HUES64 (cell line): ENCODE data around the gene PBX3.

ENCODE experiments used
- H3K27ac ChIP-seq: 2 replicates; pipeline ENCODE4 v1.7.0; 2013; ENCODE audit warnings: low read depth, low read length, inconsistent platforms
- H3K27me3 ChIP-seq: 2 replicates; pipeline ENCODE4 v1.6.1; 2013; ENCODE audit warnings: mild to moderate bottlenecking, low read length; ENCODE audit not compliant: insufficient read depth
- H3K36me3 ChIP-seq: 2 replicates; pipeline ENCODE4 v1.6.1; 2013; ENCODE audit warnings: mild to moderate bottlenecking, low read length; ENCODE audit not compliant: insufficient read depth
- H3K4me1 ChIP-seq: 2 replicates; pipeline ENCODE4 v1.6.1; 2013; ENCODE audit warnings: mild to moderate bottlenecking, low read length, moderate library complexity; ENCODE audit not compliant: insufficient read depth
- H3K4me3 ChIP-seq: 2 replicates; pipeline ENCODE4 v1.5.1; 2013; ENCODE audit warnings: mild to moderate bottlenecking, low read length, moderate library complexity
- H3K9ac ChIP-seq: 2 replicates; pipeline ENCODE4 v1.6.1; 2013; ENCODE audit warnings: mild to moderate bottlenecking, low read depth, low read length
- H3K9me3 ChIP-seq: 2 replicates; pipeline ENCODE4 v1.6.1; 2013; ENCODE audit warnings: low read depth, low read length; ENCODE audit not compliant: insufficient read depth
- WGBS: fragments of 150-250, 120-280 bp; methylation state at CpG from one replicate; pipeline ENCODE4 v1.1.7; 2013; ENCODE audit warnings: missing lambda C conversion rate; 5-methylcytosine and 5-hydroxymethylcytosine counted together

PBX3 gene

GRCh38 chr9:126016579-126017290 is 269.6 kb downstream of the PBX3 start:
- no peak overlapping the region for H3K4me3 ChIP-seq
- H3K9ac ChIP-seq = no peak overlapping the region
- H3K9me3 ChIP-seq = no peaks in the 10 kb centered on the region
- 0 out of 2 replicates have a peak, but pooled peaks cover 3% of the 10 kb centered on the region for H3K4me1 ChIP-seq
- no peaks in the 10 kb centered on the region for H3K36me3 ChIP-seq
- no peak overlapping the region for H3K27ac ChIP-seq
- WGBS = 94% methylated on average over 24 of the region's 24 CpGs
- no peaks in the 10 kb centered on the region for H3K27me3 ChIP-seq
